GM12801 (cell line): ENCODE results near the gene GHSR.

Experiments
- TF ChIP-seq, protein P1 (sequence below): IDR thresholded peaks from one replicate; pipeline ENCODE4 v1.5.1; 2011; ENCODE audit warnings: control low read depth; ENCODE audit not compliant: insufficient read length; ENCODE audit errors: extremely low read depth

GHSR gene

DNA sequence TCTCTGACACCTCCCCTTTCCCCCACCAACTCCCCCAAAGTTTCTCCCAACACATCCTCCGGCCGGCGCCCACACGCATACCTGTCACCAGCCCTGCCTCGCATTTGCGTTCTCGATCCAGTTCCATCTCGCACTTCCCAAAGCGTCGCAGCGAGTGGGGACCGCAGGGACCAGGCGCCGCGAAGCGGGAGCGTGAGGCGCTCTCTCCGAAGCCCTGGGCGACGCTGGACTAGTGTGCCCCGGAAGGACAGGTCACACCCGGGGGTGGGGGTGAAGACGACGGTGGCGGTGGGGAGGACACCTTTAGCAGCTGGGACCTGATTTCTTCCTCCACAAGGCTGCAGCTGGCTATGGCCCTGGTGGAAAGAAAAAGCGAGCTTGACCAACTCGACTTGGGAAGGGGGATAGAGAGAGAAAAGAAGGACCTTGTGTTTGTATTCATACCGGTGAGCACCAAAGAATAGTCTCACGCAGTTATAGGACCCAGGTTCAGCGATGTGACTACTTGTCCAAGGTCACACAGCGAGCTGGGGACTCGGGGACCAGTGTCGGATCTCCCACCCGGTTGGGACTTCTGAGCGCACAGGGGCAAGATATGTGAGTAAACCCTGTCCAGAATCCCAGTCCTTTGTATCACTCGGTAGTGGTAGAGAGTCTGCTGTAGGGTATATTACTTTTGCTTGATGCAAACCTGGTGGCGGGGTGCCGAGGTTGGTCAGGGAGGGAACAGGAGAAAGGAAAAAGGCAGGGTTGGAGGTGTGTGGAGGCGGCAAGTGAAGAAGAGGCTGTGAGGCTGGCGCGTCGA lies 607 bp upstream of the GHSR start:
- TF ChIP-seq, protein P1, sequence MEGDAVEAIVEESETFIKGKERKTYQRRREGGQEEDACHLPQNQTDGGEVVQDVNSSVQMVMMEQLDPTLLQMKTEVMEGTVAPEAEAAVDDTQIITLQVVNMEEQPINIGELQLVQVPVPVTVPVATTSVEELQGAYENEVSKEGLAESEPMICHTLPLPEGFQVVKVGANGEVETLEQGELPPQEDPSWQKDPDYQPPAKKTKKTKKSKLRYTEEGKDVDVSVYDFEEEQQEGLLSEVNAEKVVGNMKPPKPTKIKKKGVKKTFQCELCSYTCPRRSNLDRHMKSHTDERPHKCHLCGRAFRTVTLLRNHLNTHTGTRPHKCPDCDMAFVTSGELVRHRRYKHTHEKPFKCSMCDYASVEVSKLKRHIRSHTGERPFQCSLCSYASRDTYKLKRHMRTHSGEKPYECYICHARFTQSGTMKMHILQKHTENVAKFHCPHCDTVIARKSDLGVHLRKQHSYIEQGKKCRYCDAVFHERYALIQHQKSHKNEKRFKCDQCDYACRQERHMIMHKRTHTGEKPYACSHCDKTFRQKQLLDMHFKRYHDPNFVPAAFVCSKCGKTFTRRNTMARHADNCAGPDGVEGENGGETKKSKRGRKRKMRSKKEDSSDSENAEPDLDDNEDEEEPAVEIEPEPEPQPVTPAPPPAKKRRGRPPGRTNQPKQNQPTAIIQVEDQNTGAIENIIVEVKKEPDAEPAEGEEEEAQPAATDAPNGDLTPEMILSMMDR, result no peak

DNA sequence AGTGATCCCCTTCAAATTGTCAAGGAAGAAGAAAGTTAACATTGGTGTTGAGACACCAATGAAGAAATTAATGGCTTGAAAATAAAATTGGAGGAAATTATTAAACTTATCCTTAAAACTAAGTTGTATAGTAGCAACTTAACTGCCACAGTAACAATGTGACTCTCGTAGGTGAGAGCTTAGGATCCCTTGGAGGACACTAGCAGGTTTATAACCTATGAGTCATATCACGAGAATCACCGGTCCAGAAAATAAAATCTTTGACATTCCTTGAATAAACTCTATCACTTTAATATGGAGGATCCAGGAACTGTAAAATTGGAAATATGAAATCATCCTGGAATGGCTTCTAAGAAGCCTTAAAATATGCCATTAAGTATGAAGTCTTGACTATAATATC lies 2.1 kb downstream of the GHSR start:
- TF ChIP-seq, protein P1, result no peak

DNA sequence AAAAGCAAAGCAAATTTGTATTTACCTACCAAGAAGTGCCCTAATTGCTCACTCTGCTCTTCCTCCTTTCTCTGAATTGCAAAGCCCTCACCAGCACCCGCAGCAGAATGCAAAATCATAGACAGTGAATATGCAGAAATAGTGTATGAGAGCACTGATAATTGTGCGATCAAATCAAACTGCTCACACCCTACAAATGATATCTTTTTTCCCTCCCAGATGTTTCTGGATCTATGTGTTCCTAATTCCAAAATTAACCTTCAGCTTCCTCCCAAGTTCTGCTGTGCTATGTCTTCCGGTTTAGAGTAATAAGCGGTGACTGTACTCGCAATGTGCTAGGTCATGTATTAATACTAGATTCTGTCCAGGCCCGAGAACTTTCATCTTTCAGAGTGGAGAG lies 3.4 kb downstream of the GHSR start:
- TF ChIP-seq, protein P1, result no peak

DNA sequence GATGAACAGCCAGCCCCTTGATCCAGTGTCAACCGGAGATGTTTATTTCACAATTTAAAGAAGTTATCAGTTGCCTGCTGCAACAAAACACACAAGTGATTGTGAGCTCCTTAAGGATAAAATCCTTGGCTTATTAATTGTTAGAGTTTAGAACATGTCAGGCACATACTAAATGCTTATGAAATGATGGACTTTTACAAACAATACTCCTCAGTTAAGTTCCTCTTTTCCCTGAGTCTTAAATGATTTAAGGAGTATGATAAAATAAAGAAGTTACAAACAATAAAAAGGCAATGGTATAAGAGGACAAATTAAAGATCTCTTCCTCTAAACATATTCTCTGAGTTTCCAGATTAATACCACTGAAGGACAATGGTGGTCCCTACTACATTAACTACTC lies 5.7 kb downstream of the GHSR start:
- TF ChIP-seq, protein P1, result no peak

DNA sequence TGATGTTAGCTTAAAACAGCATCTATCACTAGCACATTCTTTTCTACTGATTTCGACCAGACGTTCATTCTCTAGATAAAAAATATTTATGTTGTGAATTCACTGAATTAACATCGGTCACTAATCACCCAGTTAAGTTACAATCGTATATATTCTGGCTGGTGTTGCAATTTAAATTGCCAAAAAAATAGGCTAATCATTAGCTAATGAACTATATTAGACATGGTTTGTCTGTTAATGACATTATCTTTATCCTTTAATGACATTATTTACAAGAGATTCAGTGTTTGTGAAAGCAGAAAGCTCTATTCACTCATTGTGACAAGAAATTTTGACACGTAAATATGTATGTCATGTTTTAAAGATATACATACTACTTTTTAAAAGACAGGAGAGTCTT lies 6.7 kb downstream of the GHSR start:
- TF ChIP-seq, protein P1, result no peak

DNA sequence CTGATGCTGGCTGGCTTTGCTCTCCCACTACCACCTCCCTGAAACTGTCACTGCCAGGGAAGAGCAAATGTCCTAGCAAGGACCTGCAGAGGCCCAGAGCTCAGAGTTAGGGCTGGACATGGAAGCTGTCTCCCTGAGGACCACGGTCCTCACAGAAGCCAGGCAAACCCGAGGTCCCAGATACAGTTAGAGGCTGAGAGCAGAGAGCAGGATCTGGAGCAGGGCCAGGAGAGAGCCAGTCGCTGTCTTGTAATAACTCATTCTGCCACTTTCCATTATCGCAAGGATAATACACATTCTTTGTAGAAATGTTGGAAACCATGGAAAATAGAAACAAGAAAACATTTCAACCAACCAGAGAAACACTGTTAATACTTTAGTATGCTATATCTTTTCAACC lies 10.1 kb downstream of the GHSR start:
- TF ChIP-seq, protein P1, result no peak

DNA sequence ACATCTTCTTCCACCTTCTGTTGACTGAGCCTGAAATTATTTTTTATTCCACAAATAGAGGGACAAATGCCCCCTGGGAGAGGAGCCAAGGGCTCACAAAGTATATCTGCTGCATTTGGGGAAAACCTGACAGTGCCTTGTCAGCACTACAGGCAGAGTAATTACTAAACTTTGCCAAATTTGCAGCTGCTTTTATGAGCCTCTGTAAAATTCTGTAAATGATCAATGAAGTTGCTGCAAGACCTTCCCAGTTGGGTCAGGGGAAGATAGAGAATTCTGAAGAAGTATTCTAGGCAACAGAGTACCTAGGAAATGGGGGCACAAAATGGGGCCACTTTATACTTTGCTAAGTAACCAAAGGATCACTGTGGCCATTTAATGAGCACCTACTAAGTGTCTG lies 10.5 kb downstream of the GHSR start:
- TF ChIP-seq, protein P1, result no peak
